ENCODE results near the gene TMEM52. TPM values are rescaled to one million over a fixed set of nuclear protein-coding genes. Genes with fewer than 3 reads are reported as not detected.
"Not testable (repeated sequence)": the region's sequence is repeated elsewhere in the genome, so short reads cannot be mapped to it uniquely, and the experiment has no call there.

The TMEM52 gene
- total RNA-seq, 1 donor from 2014 or later: 0.37 TPM

GRCh38 chr1:1947493-1947892, 28.4 kb upstream of the TMEM52 start:
- no peak for DNase-seq (ENCODE audit: low read depth)

DNA sequence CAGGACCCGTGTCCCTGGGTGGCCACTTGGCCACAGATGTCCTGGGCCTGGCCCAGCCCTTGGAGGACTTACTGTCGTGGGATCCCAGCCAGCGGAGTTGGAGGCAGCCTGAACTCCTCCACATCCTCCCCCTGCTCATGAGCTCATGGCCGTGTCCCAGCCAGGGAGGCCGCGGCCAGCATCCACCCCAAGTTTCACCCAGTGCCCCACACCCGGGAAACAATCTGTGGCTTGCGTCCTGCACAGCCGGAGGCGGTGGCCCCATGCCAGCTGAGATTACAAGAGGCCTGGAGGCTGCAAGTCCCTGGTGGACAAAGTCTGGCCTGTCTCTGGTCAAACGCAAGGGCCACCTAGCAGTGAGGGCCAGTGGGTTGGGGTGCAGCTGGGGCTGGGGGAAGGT, 27.5 kb upstream of the TMEM52 start:
- DNase-seq (ENCODE audit: low read depth): peak; percentile 28

DNA sequence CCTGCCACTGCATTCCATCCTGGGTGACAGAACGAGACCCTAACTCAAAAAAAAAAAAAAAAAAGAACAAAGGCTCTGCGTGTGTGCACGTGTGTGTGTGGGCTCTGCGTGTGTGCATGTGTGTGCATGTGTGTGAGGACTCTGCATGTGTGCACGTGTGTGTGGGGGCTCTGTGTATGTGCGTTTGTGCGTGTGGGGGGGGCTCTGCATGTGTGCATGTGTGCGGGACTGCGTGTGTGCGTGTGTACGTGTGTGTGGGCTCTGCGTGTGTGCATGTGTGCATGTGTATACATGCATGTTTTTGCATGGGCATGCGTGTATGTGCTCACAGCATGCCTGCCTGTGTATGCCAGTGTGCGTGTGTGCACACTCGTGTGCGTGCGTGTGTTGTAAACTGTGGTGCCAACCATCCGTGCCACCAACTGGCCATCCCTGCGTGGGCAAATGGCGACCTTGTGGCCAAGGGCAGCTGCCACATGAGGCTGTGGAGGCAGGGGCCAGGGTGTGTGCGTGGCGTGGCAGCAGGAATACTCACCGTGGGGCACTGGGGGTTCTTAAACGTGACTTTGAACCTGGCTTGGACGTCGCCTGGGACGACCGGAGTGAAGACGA, 26.8 kb upstream of the TMEM52 start:
- no peak for DNase-seq (ENCODE audit: low read depth)

GRCh38 chr1:1943834-1944570, 24.9 kb upstream of the TMEM52 start:
- peak; percentile 39 for DNase-seq (ENCODE audit: low read depth)

GRCh38 chr1:1942753-1943656, 23.9 kb upstream of the TMEM52 start:
- DNase-seq (ENCODE audit: low read depth): no peak

DNA sequence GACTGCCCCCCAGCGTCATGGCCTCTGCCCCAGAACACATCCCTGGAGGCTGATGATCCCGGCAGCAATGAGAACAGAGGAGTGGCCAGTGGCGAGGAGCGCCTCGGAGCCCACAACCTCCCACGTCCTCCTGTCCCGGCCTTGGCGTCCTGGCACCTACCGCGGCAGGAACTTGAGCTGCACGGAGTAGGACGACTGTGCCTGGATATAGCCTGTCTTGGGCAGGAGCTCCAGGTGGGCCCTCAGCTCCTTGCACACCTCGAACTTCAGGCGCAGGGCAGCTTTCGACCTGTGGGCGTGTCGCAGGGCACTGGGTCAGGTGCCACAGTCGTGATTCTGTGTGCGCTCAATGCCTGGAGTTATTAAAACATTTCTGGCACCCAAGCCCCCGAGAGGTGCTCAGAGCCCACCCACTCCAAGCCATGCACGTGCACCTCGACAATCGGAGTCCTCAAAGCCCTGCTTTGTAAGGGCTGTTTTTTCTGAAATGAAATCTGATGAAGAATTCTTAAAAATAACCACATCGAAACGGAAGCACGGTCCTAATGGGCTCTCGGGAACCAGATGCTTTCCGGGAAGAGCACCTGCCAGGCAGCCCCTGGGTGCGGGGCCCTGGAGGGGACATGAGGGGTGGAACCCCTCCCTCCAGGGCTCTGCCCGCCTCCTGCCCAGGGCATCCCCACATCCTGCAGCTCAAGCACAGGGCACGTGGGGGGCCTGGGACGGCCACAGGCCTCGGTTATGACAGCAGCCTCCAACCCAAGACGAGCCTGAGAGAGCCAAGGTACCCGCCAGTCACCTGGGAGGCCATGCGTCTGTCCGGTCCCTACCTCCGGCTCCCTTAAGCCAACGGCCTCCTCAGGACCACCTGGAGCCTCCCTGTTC, 23.0 kb upstream of the TMEM52 start:
- no peak for DNase-seq (ENCODE audit: low read depth)

DNA sequence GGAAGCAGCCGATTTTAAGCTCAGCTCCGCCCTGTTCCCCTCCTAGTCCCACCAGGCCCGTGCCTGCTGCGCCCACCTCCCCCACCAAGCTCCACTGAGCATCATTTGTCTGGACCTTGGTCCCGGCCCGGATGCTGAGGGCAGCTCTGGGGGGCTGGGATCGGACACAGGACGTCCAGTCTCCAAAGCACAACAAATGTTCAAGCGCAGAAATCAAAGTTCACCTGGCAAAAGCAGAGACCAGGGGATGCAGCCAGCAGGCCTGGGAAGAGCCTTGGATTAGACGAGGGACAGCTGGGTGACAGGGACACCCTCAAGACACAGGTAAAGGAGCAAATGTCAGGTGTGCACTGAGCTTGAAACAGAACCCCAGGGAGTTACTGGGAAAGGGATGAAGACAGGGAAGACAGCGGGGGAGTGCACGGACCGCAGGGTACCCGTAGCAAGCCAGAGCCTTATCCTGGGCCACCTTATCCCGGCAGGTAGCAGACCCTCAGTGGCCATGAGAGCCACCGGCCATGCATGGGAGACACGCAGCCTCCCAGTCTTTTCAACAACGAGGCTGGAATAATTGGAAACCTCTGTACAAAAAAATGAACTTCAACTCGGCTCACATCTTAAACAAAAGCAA, 22.2 kb upstream of the TMEM52 start:
- DNase-seq (ENCODE audit: low read depth): no peak

- no peak for DNase-seq (ENCODE audit: low read depth)
Measured at GRCh38 chr1:1940123-1940425, 21.0 kb upstream of the TMEM52 start.

DNA sequence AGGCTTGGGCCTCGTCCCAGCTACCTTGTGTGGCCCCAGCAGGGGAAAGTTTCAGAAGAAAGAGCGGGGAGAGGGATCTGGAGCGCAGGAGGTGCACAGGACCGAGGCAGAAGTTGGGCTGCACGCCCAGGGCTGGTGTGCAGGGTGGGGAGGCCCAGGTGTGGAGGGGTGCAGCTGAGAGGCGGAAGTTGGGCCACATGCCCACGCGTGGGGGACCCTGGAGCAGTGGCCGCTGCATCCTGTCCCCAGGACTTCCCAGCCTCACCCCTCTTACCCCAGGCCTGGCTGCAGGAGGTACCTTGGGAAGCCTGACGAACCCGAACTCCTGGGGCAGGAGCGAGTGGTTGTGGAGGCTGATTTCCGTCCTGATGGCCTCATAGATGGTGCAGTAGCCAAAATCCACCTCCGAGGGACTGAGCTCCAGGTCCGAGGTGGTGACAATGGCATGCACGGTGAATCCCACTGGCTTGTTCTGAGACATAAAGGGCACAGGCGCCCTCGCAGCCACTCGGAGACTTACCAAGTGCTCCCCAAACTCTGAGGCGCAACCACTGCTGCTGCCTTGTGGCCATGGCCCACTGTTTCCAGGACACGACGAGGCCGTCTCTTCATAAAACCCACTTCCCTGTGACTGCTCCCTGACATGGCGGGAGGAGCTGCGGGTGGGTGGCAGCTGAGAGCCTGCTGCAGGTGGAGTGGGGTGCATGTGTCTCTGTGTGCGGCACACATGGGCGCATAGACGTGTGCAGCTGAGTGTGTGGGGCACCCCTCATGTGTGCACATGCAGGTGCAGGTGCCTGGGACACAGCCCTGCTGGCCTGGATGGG, 20.4 kb upstream of the TMEM52 start:
- no peak for DNase-seq (ENCODE audit: low read depth)

GRCh38 chr1:1938613-1939295, 19.7 kb upstream of the TMEM52 start:
- no peak for DNase-seq (ENCODE audit: low read depth)

DNA sequence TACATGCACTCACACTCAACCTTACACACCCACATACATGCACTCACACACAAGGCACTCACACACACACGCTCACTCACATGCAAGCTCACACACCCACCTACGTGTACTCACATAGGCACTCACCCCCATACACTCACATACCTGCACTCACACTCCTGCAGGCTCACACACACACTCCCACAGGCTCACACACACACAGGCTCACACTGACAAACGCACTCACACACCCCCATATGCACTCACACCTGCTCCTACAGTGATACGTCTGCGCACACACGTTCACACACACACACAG, 19.1 kb upstream of the TMEM52 start:
- DNase-seq (ENCODE audit: low read depth): no peak

GRCh38 chr1:1937549-1938275, 18.6 kb upstream of the TMEM52 start:
- no peak for DNase-seq (ENCODE audit: low read depth)

DNA sequence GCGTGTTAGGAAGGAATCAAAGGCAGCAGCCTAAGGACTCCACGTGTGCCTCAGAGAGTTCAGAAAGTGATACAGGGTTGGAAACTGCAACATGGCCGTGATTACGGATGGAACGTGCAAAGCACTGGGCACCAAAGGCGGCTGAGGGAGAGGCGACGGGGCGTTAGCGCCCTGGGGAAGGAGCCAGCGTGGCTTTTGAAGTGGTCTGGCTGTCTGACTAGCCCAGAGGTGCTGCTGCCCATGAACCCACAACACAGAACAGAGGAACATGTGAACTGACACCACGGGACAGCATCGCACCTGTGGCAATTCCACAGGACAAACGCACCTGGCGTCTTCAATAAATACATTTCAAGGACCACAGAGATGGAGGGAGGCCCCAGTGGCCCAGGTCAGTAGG, 18.0 kb upstream of the TMEM52 start:
- no peak for DNase-seq (ENCODE audit: low read depth)

GRCh38 chr1:1934848-1935247, 15.8 kb upstream of the TMEM52 start:
- not testable (repeated sequence) for DNase-seq (ENCODE audit: low read depth)

DNA sequence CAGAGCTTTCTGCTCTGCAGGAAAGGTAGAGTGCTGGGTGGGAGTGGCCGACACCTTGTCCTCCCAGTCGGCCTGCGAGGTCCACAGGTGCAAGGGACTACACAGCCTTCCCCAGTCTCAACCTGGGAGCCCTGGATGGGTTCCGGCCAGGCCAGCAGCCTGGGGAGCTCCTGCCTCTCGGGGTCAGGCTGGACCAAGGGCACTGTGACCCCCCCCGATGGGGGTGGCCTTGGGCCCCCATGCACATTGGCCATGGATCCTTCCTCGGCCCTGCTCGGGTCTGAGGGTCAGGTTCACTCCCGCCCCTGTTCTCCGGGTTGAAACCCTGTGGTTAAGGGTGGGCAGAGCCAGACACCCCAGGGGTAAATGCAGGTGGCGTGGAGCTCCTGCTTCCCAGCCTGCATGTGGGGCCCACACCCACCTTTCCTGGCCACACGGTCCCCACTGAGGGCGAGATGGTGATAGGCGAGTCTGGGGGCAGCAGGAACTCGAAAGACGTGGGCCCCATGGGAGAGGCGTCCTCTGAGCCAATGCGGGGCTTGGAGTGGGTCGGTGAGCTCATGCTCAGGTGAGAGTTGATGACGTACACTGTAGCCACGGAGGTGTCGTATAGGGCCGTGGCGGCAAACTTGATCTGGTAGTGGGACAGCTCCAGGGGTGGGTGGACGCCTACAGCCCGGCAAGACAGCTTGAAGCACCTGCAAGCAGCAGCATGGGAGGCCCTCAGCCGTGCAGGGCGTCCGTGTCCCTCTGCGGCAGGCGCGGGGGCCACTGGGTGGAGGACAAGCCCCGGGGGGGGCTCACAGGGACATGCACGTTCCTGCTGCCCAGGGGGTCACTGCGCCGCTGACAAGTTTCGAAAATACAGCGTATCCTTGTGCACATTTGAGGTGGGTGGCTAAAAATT, 10.8 kb upstream of the TMEM52 start:
- no peak for DNase-seq (ENCODE audit: low read depth)

DNA sequence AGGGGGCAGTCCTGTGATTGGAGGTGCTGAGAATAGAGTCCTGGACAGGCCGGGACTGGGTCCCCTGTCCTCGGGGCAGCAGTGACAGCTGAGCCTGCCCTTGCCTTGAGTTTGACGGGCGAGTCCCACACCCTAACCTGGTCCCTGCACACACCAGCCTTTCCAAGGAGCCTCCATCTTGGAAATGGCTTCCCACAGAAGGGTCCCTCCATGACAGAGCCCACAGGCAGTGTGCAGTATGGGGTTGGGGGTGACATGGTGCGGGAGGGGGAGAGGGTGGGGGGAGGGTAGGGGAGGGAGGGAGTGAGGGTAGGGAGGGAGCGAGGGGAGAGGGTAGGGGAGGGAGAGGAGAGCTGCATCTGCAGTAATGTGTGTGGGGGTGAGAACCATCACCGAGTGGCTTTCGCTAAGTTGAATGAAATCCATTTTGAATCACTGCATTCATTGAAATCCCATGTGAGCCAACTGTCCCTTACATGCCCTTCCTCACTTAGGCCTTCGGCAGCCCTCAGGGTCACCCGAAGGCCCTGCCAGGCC, 10.1 kb upstream of the TMEM52 start:
- no peak for DNase-seq (ENCODE audit: low read depth)

Data from myocyte (in vitro differentiated cells).